Coronary artery (tissue), 2 donors: ENCODE results near the gene TMC2.

ENCODE experiments used
- DNase-seq: peaks from one replicate; pipeline ENCODE4 v3.0.0-alpha.2; 2017; ENCODE audit warnings: low spot score
- H3K27ac ChIP-seq, 2 donors: fragments of 200-600 bp; sonication (generic); one replicate each; pipeline ENCODE4 v1.5.1; 2016 to 2019
- H3K4me3 ChIP-seq: fragments of 200-600 bp; sonication (generic); 2 replicates; pipeline ENCODE4 v1.5.1; 2016; ENCODE audit warnings: mild to moderate bottlenecking, moderate library complexity
- TF ChIP-seq, protein P1 (sequence below): fragments of 200-600 bp; sonication (generic); IDR thresholded peaks from one replicate; pipeline ENCODE4 v1.5.1; 2019; ENCODE audit warnings: antibody characterized with exemption

The TMC2 gene

DNA sequence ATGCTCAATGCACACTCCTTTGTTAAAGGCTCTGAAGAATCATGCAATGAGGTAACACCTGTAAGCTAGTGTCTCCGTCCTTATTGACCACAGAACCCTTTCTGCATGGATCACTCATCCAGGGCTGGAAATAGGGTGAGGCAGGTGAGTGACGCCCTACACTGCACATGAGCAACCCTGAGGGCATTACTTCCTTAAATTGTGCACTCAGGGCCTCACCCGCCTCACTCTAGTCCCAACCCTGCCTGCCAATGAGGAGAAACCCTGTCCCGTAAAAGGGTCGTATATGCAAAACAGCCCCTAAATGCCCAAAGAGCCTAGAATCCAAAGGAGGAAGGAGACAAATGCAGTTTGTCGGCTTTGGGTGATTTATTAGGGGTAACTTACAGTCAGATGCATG lies 82.4 kb downstream of the TMC2 start:
- Histone ChIP-seq H3K4me3 (no peak overlapping the region), H3K27ac (no peak overlapping the region)
- DNase-seq: no peak
- TF ChIP-seq, protein P1, sequence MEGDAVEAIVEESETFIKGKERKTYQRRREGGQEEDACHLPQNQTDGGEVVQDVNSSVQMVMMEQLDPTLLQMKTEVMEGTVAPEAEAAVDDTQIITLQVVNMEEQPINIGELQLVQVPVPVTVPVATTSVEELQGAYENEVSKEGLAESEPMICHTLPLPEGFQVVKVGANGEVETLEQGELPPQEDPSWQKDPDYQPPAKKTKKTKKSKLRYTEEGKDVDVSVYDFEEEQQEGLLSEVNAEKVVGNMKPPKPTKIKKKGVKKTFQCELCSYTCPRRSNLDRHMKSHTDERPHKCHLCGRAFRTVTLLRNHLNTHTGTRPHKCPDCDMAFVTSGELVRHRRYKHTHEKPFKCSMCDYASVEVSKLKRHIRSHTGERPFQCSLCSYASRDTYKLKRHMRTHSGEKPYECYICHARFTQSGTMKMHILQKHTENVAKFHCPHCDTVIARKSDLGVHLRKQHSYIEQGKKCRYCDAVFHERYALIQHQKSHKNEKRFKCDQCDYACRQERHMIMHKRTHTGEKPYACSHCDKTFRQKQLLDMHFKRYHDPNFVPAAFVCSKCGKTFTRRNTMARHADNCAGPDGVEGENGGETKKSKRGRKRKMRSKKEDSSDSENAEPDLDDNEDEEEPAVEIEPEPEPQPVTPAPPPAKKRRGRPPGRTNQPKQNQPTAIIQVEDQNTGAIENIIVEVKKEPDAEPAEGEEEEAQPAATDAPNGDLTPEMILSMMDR: no peak

DNA sequence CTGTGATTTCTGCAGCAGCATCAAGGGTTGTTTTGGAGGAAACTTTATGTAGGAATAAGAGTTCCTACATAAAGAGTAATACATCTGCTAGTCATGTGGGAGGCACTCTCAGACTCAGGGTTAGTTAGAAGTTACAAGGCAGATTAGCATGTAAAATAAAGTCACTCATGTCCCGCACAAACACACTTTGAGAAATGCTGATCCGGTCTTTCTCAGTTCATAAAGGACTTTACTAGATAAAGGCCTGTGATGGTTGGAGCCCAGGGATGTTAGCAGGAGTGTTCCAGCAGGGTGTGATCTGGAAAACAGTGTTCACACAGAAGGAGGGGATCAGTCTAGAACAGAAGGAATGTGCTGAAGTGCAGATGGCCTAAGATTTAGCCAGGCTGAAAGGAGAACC lies 83.0 kb downstream of the TMC2 start:
- DNase-seq: no peak
- no peak overlapping the region for H3K27ac ChIP-seq
- H3K4me3 ChIP-seq: no peak overlapping the region
- TF ChIP-seq, protein P1: no peak

DNA sequence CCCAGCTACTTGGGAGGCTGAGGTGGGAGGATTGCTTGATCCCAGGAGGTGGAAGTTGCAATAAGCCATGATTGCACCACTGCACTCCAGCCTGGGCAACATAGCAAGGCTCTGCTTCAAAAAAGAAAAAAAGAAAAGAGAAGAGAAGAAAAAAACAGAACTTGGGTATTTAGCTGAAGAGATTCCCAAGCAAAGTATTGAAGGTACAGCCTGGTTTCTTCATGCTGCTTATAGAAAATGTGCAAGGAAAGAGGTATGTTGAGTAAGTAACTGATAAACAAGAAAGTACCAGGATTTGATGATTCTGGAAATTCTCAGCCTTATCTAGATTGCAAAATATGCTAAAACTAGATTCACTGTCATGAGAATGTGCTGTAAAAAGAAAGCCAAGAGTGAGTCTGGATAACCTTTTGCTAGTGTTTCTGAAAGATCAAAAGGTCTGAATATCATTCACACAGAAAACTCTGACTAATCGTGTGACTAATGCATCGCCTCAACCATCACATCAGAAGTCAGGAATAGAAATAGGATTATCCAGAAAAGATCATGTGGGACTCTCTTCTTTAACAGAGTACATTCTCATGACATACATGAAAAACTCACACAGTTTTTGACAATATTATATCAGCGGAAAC lies 83.7 kb downstream of the TMC2 start:
- DNase-seq: no peak
- Histone ChIP-seq H3K4me3 (no peak overlapping the region), H3K27ac (no peak overlapping the region)
- TF ChIP-seq, protein P1: no peak

DNA sequence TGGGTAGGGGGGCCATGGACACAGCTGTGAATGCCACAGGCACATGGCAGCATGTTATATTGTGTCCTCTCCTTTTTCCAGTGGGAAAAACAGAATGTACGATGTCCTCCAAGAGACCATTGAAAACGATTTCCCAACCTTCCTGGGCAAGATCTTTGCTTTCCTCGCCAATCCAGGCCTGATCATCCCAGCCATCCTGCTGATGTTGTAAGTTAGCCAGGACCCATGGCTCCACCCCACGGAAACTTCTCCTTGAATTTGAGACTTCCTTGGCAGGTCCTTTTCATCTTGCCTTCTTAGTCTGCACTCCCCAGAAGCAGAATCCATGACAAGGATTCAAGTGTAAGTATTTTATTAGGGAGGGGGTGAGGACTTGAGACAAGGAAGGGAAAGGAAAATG lies 87.8 kb downstream of the TMC2 start:
- TF ChIP-seq, protein P1: no peak
- no peak for DNase-seq
- Histone ChIP-seq H3K4me3 (no peak overlapping the region), H3K27ac (peak overlapping the region in 1 of 2 donors; percentile 70)

DNA sequence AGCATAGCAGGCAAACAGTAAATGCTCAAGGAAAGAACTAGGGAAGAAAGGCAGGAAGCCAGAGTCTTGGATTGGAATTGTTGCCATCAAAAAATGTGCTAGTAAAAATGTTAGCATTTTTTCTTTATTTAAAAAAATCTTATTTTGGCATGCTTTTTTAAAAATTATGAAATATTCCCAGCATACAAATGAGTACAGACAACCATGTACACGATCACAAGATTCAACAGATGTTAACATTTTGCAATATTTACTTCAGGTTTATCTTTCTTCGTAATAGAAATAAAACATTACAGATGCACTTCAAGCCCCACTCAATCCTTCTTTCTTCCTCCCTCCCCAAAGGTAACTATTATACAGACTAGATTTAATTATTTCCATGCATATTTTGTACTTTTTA lies 88.7 kb downstream of the TMC2 start:
- TF ChIP-seq, protein P1: no peak
- Histone ChIP-seq H3K27ac (peak overlapping the region in 1 of 2 donors; percentile 43), H3K4me3 (no peak overlapping the region)
- no peak for DNase-seq

DNA sequence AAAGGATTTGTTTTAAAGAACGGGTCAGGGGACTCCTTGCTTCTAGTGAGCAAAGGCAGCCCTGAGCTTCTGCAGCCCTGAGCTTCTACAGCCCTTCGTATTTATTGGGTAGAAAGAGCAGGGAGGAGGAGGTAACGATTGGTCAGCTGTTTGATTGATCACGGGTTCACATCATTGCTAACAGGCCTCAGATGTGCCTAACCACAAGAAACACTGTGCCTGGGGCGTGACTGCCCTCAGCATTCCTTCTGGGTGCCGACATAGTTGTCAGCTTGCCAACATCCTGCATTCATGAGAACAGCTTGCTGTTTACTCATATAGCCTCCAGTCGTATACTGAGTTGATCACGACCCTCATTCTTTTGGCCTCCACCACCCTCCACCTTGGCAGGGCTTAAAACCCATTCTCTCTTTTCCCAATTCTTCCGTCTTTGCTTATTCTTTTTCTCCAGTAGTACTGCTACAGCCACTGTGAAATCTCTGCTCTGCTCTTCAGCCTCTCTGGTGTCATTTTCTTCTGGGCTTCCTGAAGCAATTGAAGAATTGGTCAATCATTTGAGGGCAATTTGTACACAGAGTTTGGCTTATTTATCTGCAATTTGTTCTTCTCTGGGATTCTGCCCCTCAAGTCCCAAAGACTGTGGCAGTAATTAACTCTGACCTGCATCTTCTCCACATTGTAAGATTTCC lies 90.6 kb downstream of the TMC2 start:
- Histone ChIP-seq H3K27ac (no peak overlapping the region), H3K4me3 (no peak overlapping the region)

More for the DNA sequence above, 90.6 kb downstream of the TMC2 start:
- no peak for DNase-seq
- TF ChIP-seq, protein P1: no peak
